Tibial nerve (tissue), 4 donors: ENCODE data around the gene GNAQ.

Experiments
- CTCF ChIP-seq, 5 experiments: fragments of 200-600 bp in 3 of 5; fragments of 450-650 bp in 2 of 5; sonication (generic) in 3 of 5; IDR thresholded peaks; one replicate each; pipeline ENCODE4 v1.5.1; 2016 to 2019; ENCODE audit warnings: antibody characterized with exemption in 5 of 5, mild to moderate bottlenecking in 3 of 5, moderate library complexity in 2 of 5
- EP300 ChIP-seq, 2 donors: sonication (generic); formaldehyde crosslinking; IDR thresholded peaks; one replicate each; pipeline ENCODE4 v1.6.1; 2017; ENCODE audit warnings: antibody characterized with exemption in 2 of 2, mild to moderate bottlenecking in 1 of 2
- POLR2A ChIP-seq, 2 donors: fragments of 450-650 bp; IDR thresholded peaks; one replicate each; pipeline ENCODE4 v1.6.1; 2017; ENCODE audit warnings: antibody characterized with exemption in 2 of 2, mild to moderate bottlenecking in 2 of 2, moderate library complexity in 2 of 2

GRCh38 chr9:77966718-77967117 lies 64.9 kb downstream of the GNAQ start:
- no peak for TF ChIP-seq CTCF (IDR thresholded peaks at IDR 0.05)
- TF ChIP-seq EP300 (IDR thresholded peaks at IDR 0.05) = no peak
- no peak for TF ChIP-seq POLR2A (IDR thresholded peaks at IDR 0.05)
